Activated CD8-positive, alpha-beta T cell treated with anti-CD3 and anti-CD28 coated beads, Interleukin-2, amount 10 ng/mL, durations not matched to agents 7 days and 5 days (primary cell): Measurements from ENCODE around the gene MTUS2. TPM values are rescaled to one million over a fixed set of nuclear protein-coding genes. Genes with fewer than 3 reads are reported as not detected.

Experiments
- ATAC-seq: fragments of 150-1000 bp; cut with Tn5 transposase; one replicate; pipeline ENCODE4 v1.10.0; 2021; ENCODE audit warnings: moderate library complexity
- CTCF ChIA-PET: fragments of 350-600 bp; sonication (Branson Sonifier 250); formaldehyde crosslinking; loops from one replicate; lab custom pipeline; 2021; ENCODE audit warnings: antibody characterized with exemption; lab: Charles Lee
- POLR2A ChIA-PET: fragments of 350-600 bp; sonication (Branson Sonifier 250); formaldehyde crosslinking; loops from one replicate; lab custom pipeline; 2021; ENCODE audit warnings: antibody characterized with exemption; lab: Charles Lee
- DNase-seq: peaks from one replicate; pipeline ENCODE4 v3.0.0-alpha.2; 2020
- H3K27ac Mint-ChIP-seq: one replicate; pipeline ENCODE4 v1.8.0; 2021; ENCODE audit warnings: mild to moderate bottlenecking, mixed read lengths
- H3K27me3 Mint-ChIP-seq: one replicate; pipeline ENCODE4 v1.8.0; 2021; ENCODE audit warnings: low read depth, mixed read lengths
- H3K36me3 Mint-ChIP-seq: one replicate; pipeline ENCODE4 v1.8.0; 2021; ENCODE audit warnings: low read depth, mixed read lengths
- H3K4me1 Mint-ChIP-seq: one replicate; pipeline ENCODE4 v1.8.0; 2021; ENCODE audit warnings: low read depth, mixed read lengths
- H3K4me3 Mint-ChIP-seq: one replicate; pipeline ENCODE4 v1.8.0; 2021; ENCODE audit warnings: mild to moderate bottlenecking, mixed read lengths
- H3K9me3 Mint-ChIP-seq: one replicate; pipeline ENCODE4 v1.8.0; 2022; ENCODE audit warnings: mixed read lengths; ENCODE audit not compliant: insufficient read depth
- total RNA-seq, 2 experiments: library from RNA; stranded (reverse); gene quantifications; one replicate each; pipeline ENCODE4 v1.2.3, GENCODE V29; 2021

MTUS2 gene
- total RNA-seq, 2 experiments from 2014 or later: not detected

DNA sequence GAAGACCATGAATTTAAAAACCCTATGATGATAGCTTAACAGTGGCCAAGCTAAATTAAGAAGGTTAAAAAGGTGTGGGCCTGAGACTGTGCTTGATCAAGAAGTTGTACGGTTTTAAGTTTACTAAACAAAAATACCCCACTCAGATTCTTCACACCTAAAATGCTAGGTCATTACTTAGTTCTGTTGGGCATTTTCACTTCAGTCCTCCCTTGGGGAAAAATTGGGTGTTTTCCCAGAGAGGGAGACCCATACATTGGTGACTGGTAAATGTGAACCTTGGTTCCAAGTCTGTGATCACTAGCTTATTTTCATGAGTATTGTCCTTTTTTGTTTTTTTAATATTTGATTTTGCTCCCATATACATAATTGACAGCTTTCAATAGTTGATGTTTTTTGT, 44.4 kb downstream of the MTUS2 start:
- H3K27ac Mint-ChIP-seq: no peak overlapping the region
- H3K4me1 Mint-ChIP-seq: no peaks in the 10 kb centered on the region
- H3K27me3 Mint-ChIP-seq: peaks cover 4% of the 10 kb centered on the region
- CTCF ChIA-PET: no interaction called here
- H3K4me3 Mint-ChIP-seq: no peak overlapping the region
- no peaks in the 10 kb centered on the region for H3K9me3 Mint-ChIP-seq
- no peak for DNase-seq
- no peaks in the 10 kb centered on the region for H3K36me3 Mint-ChIP-seq
- POLR2A ChIA-PET: no interaction called here
- no peak for ATAC-seq

DNA sequence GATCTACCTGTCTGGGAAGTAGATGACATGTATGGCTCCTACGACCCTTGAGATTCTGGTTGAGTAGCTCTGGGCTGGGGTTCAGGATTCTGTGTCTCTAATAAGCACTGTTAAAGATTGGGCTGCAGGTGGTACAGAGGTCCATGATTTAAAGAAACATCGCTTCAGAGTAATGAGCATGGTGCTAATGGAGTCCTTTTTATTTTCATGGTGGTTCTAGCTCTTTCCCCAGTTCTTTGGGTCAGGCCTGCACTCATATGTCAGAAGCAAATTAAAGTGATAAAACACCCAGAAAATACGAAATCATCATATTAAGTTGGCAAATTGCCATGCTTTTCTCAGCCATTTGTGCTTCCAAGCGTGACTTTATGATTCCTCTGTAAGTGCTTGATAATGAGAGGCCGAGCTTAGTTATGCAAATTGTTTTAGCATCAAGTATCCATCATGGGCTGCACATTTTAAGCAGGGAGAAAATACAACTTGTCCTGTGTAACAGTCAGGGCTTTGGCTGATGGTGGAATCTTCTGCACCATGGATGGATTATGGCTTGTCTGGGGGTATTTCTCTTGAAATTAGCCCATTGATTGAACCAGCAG, 45.1 kb downstream of the MTUS2 start:
- Mint-ChIP-seq H3K9me3 (no peaks in the 10 kb centered on the region), H3K27ac (no peak overlapping the region), H3K4me3 (no peak overlapping the region), H3K36me3 (no peaks in the 10 kb centered on the region), H3K4me1 (no peaks in the 10 kb centered on the region), H3K27me3 (peaks cover 4% of the 10 kb centered on the region)
- ChIA-PET POLR2A (no interaction called here), CTCF (no interaction called here)
- DNase-seq: no peak
- no peak for ATAC-seq

DNA sequence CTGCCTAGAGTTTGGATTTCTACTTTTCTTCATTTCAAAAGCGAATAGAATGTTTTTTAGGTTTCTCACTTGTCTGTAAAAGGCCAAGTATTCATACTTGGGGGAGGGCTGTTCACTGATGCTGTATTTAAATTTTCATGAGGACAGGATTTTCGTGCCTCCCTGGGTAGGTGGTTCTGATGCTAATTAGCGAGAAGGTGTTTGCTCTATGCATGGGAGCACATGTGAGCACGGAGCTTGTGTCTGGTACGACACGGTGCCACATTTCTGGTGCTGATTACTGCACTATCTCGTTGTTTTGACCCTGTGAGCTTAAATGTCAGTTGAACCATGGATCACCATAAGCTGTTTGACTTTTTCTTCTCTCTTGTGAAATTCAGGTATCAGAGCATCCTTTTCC, 45.8 kb downstream of the MTUS2 start:
- Mint-ChIP-seq H3K4me1 (no peaks in the 10 kb centered on the region), H3K9me3 (no peaks in the 10 kb centered on the region), H3K36me3 (no peaks in the 10 kb centered on the region), H3K27ac (no peak overlapping the region), H3K27me3 (peaks cover 6% of the 10 kb centered on the region), H3K4me3 (no peak overlapping the region)
- no peak for ATAC-seq
- ChIA-PET CTCF (no interaction called here), POLR2A (no interaction called here)
- no peak for DNase-seq

DNA sequence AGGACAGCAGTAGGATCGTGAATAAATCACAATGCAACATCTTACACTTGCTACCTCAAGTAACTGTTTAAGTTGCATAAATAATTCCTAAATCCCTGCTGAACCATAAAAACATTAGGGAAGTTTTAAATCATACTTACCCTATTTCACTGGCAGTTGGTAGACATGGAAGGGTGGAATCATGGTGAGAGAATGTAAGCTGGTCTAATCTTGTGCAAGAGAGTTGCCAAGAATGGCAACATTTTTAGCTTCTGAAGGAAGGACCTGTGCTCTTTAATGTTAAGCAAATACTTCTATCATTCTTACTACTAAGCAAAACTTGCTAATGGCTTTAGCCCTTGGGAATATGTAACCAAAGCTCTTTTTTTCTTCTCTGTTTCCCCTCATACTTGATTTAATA, 46.8 kb downstream of the MTUS2 start:
- POLR2A ChIA-PET: no interaction called here
- peaks cover 5% of the 10 kb centered on the region for H3K27me3 Mint-ChIP-seq
- peaks cover 4% of the 10 kb centered on the region for H3K9me3 Mint-ChIP-seq
- CTCF ChIA-PET: no interaction called here
- H3K36me3 Mint-ChIP-seq: no peaks in the 10 kb centered on the region
- DNase-seq: no peak
- no peak for ATAC-seq
- H3K4me3 Mint-ChIP-seq: no peak overlapping the region
- H3K27ac Mint-ChIP-seq: no peak overlapping the region
- H3K4me1 Mint-ChIP-seq: no peaks in the 10 kb centered on the region

DNA sequence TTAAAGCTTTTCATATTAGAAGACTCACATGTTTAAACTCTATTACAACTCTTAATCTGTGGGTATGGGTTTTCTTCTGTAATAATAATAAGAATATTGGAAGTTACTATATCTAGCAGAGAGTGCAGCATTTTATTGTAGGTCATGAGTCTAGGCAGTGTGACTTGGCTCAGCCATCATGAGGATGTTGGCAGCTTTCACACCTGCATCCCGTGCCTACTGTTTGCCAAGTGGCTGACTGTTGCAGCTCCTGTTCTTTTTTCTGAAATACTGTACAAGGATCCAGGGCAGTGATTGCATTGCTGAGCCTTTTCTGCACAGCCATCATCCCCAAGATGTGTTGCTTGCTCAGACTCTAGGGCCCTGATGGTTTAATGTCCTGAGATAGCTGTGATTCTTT, 47.4 kb downstream of the MTUS2 start:
- ATAC-seq (no peak), DNase-seq (no peak)
- peaks cover 10% of the 10 kb centered on the region for H3K9me3 Mint-ChIP-seq
- H3K4me3 Mint-ChIP-seq: no peak overlapping the region
- ChIA-PET CTCF (no interaction called here), POLR2A (no interaction called here)
- peaks cover 5% of the 10 kb centered on the region for H3K27me3 Mint-ChIP-seq
- H3K36me3 Mint-ChIP-seq: no peaks in the 10 kb centered on the region
- H3K27ac Mint-ChIP-seq: no peak overlapping the region
- no peaks in the 10 kb centered on the region for H3K4me1 Mint-ChIP-seq

DNA sequence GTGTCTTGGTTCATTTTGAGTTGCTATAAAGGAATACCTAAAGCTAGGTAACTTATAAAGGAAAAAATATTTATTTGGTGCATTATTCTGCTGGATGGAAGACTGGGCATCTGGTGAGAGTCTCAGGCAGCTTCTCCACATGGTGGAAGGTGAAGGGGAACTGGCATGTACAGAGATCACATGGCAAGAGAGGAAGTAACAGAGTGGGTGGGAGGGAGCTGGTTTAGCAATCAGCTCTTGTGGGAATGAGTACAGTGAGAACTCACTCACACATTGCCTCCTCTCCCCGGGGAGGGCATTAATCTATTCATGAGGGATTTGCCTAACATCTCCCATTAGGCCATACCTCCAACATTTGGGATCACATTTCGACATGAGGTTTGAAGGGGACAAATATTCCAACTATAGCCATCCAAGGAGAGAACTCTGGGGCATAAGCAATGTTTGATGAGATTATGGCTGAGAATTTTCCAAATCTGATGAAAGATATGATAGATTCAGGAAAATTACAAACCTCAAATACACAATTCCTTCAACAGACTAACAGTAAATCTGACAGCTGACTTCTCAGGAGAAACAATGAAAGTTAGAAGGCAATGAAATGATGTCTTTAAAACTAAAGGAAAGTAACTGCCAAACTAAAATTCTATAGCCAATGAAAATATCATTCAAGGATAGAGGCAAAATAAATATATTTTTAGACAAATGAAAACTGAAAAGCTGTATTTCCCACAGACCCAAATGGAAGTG, 52.5 kb downstream of the MTUS2 start:
- H3K4me1 Mint-ChIP-seq: no peaks in the 10 kb centered on the region
- peaks cover 12% of the 10 kb centered on the region for H3K9me3 Mint-ChIP-seq
- H3K27me3 Mint-ChIP-seq: peaks cover 2% of the 10 kb centered on the region
- CTCF ChIA-PET: no interaction called here
- no peak overlapping the region for H3K4me3 Mint-ChIP-seq
- ATAC-seq (no peak), DNase-seq (no peak)
- H3K36me3 Mint-ChIP-seq: no peaks in the 10 kb centered on the region
- H3K27ac Mint-ChIP-seq: no peak overlapping the region
- POLR2A ChIA-PET: no interaction called here

DNA sequence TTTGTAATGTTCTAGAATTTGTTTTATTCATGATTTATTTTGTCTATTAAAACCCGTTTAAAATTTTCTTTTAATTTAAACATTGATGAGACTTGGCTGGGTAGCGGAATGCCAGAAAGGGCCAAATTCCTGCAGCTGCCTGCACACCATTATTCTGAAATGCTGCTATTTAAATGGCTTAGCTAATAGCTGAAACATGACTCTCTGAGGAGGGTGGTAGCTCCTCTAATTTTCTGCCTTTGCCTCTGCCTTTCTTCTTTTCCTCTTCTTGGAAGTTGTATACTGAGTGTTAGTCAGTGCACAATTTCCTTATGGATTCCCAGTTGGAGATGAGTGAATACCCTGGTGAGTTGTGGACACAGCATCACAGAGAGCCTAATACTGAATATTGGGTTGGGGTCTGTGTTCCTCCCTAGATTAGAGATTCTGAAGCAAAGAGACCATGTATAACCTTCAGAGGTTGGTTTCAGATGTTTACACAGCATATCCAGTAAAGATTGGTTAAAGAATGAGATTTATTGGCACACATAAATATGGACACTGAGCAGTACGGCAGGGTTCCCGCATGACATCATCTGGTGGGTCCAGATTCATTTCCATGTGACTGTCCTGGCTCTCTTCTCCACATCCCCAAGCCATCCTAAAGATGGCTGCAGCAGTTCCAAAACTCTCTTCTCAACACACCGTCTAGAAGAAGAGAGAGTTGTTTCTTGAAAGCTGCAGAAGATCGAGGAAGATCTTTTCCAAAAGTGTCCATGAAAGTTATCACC, 55.9 kb downstream of the MTUS2 start:
- Mint-ChIP-seq H3K4me1 (no peaks in the 10 kb centered on the region), H3K27ac (no peak overlapping the region), H3K36me3 (no peaks in the 10 kb centered on the region), H3K4me3 (no peak overlapping the region), H3K9me3 (peaks cover 12% of the 10 kb centered on the region), H3K27me3 (no peaks in the 10 kb centered on the region)
- ChIA-PET CTCF (no interaction called here), POLR2A (no interaction called here)
- DNase-seq (no peak), ATAC-seq (no peak)

DNA sequence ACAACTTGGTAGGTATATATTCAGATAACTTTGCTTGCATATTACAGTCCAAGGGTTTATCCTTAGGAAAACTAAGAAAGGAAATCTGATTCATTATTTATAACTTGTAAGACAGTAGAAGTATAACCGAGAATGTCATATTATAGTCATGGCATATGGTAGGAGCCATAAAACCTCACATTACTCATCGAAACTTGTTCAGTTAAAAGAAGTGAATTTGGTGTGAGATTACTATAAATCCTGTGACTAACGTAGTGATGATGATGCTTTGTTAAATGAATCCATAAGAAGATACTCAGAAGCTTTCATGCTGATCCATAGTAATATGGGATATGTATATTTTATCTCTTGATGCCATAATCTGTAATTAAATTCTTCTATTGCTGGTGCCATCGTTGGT, 57.3 kb downstream of the MTUS2 start:
- Mint-ChIP-seq H3K36me3 (no peaks in the 10 kb centered on the region), H3K4me1 (no peaks in the 10 kb centered on the region), H3K27me3 (no peaks in the 10 kb centered on the region), H3K9me3 (peaks cover 3% of the 10 kb centered on the region), H3K27ac (no peak overlapping the region), H3K4me3 (no peak overlapping the region)
- DNase-seq: no peak
- ChIA-PET POLR2A (no interaction called here), CTCF (no interaction called here)
- ATAC-seq: no peak

DNA sequence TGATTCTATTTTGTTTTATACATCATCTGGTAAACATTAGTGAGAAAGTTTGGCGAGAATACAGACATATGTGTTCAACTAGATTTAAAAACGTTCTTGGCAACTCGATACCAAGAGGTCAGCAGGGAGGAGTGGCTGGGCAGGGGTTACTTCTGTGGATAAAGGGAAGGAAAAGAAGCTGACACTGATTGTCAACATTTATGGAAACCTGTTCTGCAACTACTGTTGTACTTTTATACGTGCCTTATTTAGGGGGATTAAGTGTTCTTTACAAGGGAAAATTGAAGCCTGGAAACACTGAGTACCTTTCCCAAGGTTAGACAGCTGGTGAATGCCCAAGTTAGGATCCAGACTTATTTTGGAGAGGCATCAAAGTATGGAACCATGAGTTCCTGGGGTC, 65.0 kb downstream of the MTUS2 start:
- CTCF ChIA-PET: no interaction called here
- no peaks in the 10 kb centered on the region for H3K4me1 Mint-ChIP-seq

DNA sequence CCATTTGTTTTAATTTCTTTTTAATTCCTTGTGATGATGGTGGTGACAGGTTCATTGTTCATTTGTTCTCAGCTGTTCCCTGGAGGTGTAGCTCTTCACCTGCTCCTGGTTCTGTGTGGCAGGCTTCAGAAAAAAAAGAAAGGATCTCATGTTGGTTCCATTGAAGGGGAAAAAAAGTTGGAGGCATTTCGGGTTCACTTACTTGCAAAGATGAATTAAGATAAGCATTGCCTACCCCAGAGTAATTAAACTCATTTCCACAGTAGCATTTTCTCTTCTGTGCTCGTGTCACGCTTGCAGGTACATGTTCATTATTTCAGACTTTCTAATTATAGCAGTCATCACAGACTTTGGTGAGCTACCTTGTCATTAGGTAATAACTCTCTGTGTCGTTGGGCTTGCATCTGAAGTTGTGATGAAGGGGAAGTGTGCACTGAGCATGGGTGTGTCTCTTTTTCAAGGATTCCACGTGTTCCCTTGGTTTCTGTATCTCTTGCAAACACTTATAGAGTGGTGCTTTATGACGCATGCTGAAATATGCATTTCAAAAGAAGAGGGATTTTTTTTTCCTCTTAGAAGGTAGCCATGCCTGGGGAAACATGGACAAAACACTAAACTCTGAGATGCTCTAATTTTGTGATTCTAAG, 69.1 kb downstream of the MTUS2 start:
- no peak overlapping the region for H3K27ac Mint-ChIP-seq
- ChIA-PET POLR2A (no interaction called here), CTCF (no interaction called here)
- DNase-seq (no peak), ATAC-seq (no peak)
- H3K27me3 Mint-ChIP-seq: no peaks in the 10 kb centered on the region
- no peaks in the 10 kb centered on the region for H3K4me1 Mint-ChIP-seq
- no peak overlapping the region for H3K4me3 Mint-ChIP-seq
- no peaks in the 10 kb centered on the region for H3K9me3 Mint-ChIP-seq
- no peaks in the 10 kb centered on the region for H3K36me3 Mint-ChIP-seq

More for the DNA sequence above, 65.0 kb downstream of the MTUS2 start:
- no peaks in the 10 kb centered on the region for H3K9me3 Mint-ChIP-seq
- no peaks in the 10 kb centered on the region for H3K36me3 Mint-ChIP-seq
- H3K27ac Mint-ChIP-seq: no peak overlapping the region
- no peaks in the 10 kb centered on the region for H3K27me3 Mint-ChIP-seq
- no peak for DNase-seq
- H3K4me3 Mint-ChIP-seq: no peak overlapping the region
- POLR2A ChIA-PET: no interaction called here
- no peak for ATAC-seq

DNA sequence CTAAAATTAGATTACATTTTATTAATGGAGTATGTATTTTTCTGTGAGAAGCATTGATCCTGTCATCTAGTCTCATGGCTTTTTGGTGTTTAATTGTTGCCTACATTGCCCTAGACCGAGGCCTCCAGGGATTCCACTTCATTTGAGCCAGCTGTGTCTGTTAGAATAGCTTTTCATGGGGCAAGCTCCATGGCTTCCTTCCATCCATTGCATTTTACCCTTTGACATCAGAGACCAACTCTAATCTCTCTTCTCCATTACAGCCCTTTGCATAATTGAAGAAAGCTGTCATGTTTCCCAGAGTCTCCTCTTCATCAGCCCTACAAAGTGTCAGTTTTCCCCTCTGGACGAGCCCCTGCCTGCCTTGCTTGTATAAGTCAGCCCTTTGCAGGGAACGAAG, 70.6 kb downstream of the MTUS2 start:
- no peaks in the 10 kb centered on the region for H3K36me3 Mint-ChIP-seq
- H3K4me3 Mint-ChIP-seq: no peak overlapping the region
- no peak for ATAC-seq
- no peak for DNase-seq
- no peaks in the 10 kb centered on the region for H3K9me3 Mint-ChIP-seq
- no peaks in the 10 kb centered on the region for H3K27me3 Mint-ChIP-seq
- H3K4me1 Mint-ChIP-seq: no peaks in the 10 kb centered on the region
- H3K27ac Mint-ChIP-seq: no peak overlapping the region
- POLR2A ChIA-PET: no interaction called here
- CTCF ChIA-PET: no interaction called here

DNA sequence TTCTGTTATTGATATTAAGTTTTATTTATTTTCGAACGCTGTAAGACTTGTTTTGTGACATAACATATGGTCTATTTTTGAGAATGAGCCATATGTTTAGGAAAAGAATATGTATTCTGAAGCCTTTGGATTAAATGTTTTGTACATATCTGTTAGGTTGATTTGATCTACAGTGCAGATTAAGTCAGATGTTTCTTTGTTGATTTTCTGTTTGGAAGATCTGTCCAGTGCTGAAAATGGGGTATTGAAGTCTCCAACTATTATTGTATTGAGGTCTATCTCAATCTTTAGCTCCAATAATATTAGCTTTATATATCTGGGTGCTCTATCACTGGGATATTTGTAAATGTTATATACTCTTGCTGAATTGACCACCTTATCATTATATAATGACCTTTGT, 97.9 kb downstream of the MTUS2 start:
- POLR2A ChIA-PET: no interaction called here
- Mint-ChIP-seq H3K4me1 (no peaks in the 10 kb centered on the region), H3K27me3 (no peaks in the 10 kb centered on the region), H3K4me3 (no peak overlapping the region), H3K36me3 (no peaks in the 10 kb centered on the region), H3K9me3 (peaks cover 14% of the 10 kb centered on the region), H3K27ac (no peak overlapping the region)
- DNase-seq: no peak
- ATAC-seq: no peak
- CTCF ChIA-PET: no interaction called here
